NCI-H82 (cell line): Measurements from ENCODE around the gene MRPL24.

Experiments used
- DNase-seq: peaks from one replicate; lab custom pipeline; 2025; lab: John Stamatoyannopoulos, UW

Gene MRPL24

DNA sequence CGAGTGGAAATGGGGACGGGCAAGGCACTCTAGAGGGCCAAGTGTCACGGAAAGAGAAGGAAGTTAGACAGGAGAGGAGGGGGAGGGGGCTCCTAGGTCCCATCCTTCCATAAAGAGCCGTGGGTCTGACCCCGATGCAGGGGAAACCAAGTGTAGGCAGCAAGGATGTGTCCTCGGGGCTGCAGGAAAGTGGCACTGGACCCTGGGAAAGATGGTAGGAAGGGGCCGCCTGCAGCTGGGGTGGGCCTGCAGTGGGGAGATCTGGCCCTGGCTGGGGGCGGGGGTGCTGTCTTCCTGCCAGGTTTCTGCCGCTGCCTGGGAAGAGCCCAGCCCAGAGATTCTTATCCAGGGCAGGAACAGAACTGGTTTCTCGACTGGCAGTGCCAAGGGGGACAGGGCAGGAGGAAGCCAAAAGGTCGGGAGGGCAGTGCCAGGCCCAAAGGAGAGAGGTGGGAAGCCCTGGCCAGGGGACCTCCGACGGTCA lies 48.4 kb downstream of the MRPL24 start:
- DNase-seq, result no peak

DNA sequence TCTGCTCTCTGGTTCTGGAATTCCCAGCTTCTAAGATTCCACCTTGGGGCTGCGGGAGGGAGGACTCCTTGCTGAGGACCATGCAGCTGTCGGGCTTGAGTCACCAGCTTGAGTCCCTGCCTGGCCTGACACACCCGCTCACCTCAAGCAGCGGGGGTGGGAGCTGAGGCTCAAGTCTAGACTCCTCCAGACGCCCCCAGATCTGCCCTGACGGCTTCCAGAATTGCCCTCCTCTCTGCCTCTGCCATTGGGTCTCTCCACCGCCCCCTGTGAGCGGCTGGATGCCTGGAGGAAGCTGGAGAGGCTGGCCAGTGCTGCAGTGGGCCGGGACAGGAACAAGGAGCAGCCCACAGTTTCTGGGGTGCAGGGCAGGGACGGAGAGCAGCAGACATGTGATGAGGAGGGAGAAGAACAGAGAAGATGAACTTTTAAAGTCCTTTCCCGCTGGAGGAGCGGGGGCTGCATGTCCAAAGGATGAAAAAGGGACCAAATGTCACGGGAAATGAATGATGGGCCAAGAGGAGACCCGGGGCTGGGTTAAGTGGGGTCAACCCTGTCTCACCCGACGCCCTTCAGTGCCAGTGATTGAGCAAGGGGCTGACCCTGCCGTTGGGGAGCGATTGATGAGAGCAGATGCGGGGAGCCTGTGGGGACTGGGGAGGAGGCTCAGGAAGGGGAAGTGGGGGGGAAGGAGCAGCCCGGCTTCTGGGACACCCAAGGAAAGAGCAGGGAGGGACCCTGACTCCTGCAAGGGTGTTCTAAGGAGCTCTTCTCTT lies 49.0 kb downstream of the MRPL24 start:
- DNase-seq, result peak; percentile 54

DNA sequence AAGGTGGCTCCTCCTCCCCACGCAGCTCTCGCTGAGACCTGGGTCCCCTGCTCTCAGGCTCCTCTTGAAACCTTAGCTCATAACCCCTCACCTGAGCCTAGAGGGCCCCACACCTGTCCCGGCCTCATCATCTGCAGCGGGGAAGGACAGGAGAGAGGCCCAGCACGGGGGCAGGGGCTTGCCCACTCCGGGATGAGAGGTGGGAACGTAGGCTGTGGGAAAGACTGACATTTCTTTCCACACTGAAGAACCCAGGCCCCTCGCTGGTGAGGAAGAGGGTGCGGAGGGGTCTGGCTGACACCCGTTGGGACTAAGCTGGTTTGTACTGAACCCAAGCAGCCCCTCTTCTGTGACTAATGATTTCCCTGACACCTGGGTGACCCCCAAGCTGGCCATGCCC lies 49.7 kb downstream of the MRPL24 start:
- no peak for DNase-seq

DNA sequence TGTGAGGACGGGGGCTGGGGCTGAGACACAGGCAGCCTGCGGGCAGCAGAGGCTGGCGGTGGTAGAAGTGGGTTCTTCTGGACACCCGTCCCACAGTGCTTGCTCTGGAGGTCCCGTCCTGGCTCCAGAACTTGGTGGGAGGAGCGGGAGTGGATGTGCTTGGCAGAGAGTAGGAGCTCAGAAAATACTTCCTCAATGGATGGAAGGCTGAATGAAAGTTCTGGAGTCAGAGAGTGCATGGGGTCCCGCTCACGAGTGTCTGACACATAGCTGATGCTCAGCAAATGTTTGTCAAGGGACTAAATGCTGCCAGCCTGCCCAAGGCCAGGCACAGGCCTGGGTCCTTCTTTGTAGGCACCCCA lies 50.2 kb downstream of the MRPL24 start:
- no peak for DNase-seq

DNA sequence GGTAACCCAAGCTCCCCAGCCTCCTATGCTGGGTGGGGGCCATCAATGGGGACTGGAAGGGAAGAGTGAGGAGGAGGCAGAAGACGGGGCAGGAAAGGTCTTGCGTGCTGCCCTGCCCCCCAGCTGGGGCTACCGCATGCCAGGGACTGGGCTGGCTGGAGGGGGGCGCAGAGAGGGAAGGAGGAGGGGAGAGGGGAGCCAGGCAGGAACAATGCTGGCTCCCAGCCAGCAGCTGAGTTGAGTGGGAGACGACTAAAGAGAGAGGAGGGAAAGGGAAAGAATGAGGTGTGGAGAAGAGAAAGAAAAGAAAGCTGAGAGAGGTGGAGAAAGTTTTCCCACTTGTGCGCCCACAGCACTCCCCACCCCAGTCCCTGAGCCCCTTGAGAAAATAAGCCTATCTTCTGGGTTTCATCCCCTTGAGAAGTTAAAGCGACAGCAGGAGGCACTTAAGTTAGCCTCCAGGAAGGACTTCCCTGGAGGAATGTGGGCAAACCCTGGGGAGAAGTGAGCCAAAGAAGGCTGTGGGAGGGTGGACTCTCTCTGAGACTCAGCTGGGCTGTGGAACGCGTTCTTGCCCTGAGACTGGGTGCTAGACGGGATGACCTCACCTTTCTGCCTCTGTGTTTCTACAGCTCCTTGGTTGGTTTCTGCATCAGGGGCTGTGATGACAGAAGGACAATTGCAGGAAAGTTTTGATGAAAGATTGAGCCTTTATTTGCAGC lies 50.8 kb downstream of the MRPL24 start:
- peak; percentile 72 for DNase-seq

DNA sequence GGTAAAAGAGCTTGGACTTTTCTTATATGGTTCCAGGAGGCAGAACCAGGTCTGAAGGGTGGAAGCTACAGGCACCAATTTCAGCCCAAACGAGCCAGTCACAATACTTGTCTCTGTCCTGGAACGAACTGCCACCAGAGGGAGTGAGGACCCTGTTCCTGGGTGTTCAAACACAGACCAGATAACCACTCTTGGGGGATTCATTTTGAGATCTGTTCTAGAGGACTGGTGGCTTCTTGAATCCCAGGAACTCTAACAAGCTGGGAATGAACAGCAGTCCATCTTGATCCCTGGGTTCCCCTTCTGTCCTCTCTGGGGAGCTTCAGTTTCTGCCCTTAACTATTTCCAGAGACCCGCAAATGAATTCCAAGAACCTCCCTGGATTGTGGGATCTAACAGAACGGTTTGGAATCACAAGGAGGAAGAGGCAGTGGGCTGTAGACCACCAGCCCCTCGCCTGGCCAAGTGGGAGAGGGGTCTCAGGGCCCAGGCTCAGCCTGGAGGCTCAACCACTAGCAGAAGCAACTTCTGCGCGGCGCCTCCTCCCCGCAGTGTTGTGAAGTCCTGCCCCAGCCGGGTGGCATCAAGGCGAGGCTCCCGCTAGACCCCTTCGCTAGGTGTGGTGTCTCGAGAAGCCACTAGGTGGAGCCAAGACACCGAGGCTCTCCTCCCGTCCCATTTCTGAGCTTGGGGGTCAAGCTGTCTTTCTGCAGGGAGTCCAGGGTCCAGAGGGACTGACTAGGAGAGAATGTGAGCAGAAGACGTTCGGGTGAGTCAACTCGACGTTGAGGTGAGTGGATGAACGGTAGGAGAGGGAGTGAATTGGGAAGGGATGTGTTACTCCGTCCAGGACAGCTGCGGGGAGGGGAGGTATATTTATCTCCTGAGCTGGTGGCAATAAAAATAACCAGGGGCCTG lies 51.6 kb downstream of the MRPL24 start:
- peak; percentile 96 for DNase-seq
